GM12878 (cell line): ENCODE data around the gene NCBP3. TPM values are rescaled to one million over a fixed set of nuclear protein-coding genes. Genes with fewer than 3 reads are reported as not detected.

ENCODE experiments used
- ATAC-seq: fragments of 200-7000 bp; cut with Tn5 transposase; 3 replicates; pipeline ENCODE4 v1.9.1; 2020; ENCODE audit warnings: mild to moderate bottlenecking, moderate library complexity
- BruUV-seq: library from RNA; stranded (reverse); fragments of 400-500 nt; replicated peaks from 2 replicates; lab custom pipeline; 2021; lab: Mats Ljungman, UMichigan
- CTCF ChIA-PET: fragments of 300-600 bp; sonication (Branson Sonifier 250); formaldehyde crosslinking; extraction: SDS; loops from one replicate; lab custom pipeline; 2021; ENCODE audit warnings: inconsistent platforms; lab: Yijun Ruan, JAX
- POLR2A ChIA-PET: fragments of 350-600 bp; formaldehyde crosslinking; extraction: SDS; loops from one replicate; lab custom pipeline; 2021; ENCODE audit warnings: inconsistent platforms; lab: Charles Lee
- RAD21 ChIA-PET: fragments of 300-600 bp; sonication (Branson Sonifier 250); formaldehyde crosslinking; loops from one replicate; lab custom pipeline; 2023; ENCODE audit warnings: antibody characterized with exemption; ENCODE audit not compliant: unreplicated experiment; lab: Charles Lee
- SMC1A ChIA-PET: fragments of 300-600 bp; sonication (Branson Sonifier 250); formaldehyde crosslinking; loops from one replicate; lab custom pipeline; 2023; ENCODE audit not compliant: unreplicated experiment, uncharacterized antibody; lab: Charles Lee
- DNase-seq: peaks from one replicate; pipeline ENCODE4 v3.0.0-alpha.2; 2011; ENCODE audit warnings: low read depth, low spot score
- FAIRE-seq: peaks from 3 replicates; lab custom pipeline; 2011; peaks lifted over from hg19 to GRCh38; lab: Jason Lieb, UNC
- H2AFZ ChIP-seq: 2 replicates; pipeline ENCODE4 v1.6.0; 2011; ENCODE audit warnings: low read depth, low read length, control low read depth; ENCODE audit not compliant: control insufficient read depth
- H3K27ac ChIP-seq: 2 replicates; pipeline ENCODE4 v1.5.1; 2011; ENCODE audit warnings: control low read depth; ENCODE audit not compliant: control insufficient read depth, insufficient read depth
- H3K27me3 ChIP-seq, 2 experiments: replicated peaks in 1 of 2; 2 replicates each; pipeline versions ENCODE4 v1.6.0 to v1.6.1; 2011; ENCODE audit warnings: low read length in 1 of 2; ENCODE audit not compliant: control insufficient read depth in 2 of 2, insufficient read depth in 2 of 2
- H3K36me3 ChIP-seq, 2 experiments: 2 replicates each; pipeline ENCODE4 v1.5.1; 2011; ENCODE audit warnings: low read length in 1 of 2; ENCODE audit not compliant: control insufficient read depth in 2 of 2, insufficient read depth in 2 of 2
- H3K4me1 ChIP-seq: 2 replicates; pipeline ENCODE4 v1.6.1; 2011; ENCODE audit warnings: mild to moderate bottlenecking, low read length, moderate library complexity, mixed read lengths; ENCODE audit not compliant: control insufficient read depth, insufficient read depth
- H3K4me2 ChIP-seq: 2 replicates; pipeline ENCODE4 v1.6.0; 2011; ENCODE audit warnings: control low read depth; ENCODE audit not compliant: control insufficient read depth, insufficient read depth
- H3K4me3 ChIP-seq: fragments of 200-600 bp; sonication (generic); 2 replicates; pipeline ENCODE4 v1.5.1; 2016
- H3K79me2 ChIP-seq: 2 replicates; pipeline ENCODE4 v1.6.0; 2011; ENCODE audit warnings: low read length; ENCODE audit not compliant: control insufficient read depth, insufficient read depth
- H3K9ac ChIP-seq: 2 replicates; pipeline ENCODE4 v1.8.0; 2011; ENCODE audit warnings: low read length, control low read depth, mixed read lengths; ENCODE audit not compliant: control insufficient read depth, insufficient read depth
- H3K9me3 ChIP-seq: replicated peaks from 3 replicates; pipeline ENCODE4 v1.5.1; 2011; ENCODE audit warnings: mild to moderate bottlenecking, low read length; ENCODE audit not compliant: control insufficient read depth, insufficient read depth
- H4K20me1 ChIP-seq: 2 replicates; pipeline ENCODE4 v1.6.0; 2011; ENCODE audit not compliant: control insufficient read depth, insufficient read depth
- ATF2 ChIP-seq: IDR thresholded peaks from 2 replicates; pipeline ENCODE4 v1.6.1; 2012; ENCODE audit warnings: low read length, inconsistent platforms
- BMI1 ChIP-seq: fragments of 450-650 bp; IDR thresholded peaks from 2 replicates; pipeline ENCODE4 v1.6.1; 2016; ENCODE audit warnings: mild to moderate bottlenecking, moderate library complexity, borderline replicate concordance
- CREM ChIP-seq: IDR thresholded peaks from 2 replicates; pipeline ENCODE4 v1.6.1; 2014; ENCODE audit warnings: antibody characterized with exemption, low read depth
- FOXK2 ChIP-seq: fragments of 450-650 bp; IDR thresholded peaks from 2 replicates; pipeline ENCODE4 v1.6.1; 2017; ENCODE audit warnings: mild to moderate bottlenecking, moderate library complexity
- HDGF ChIP-seq: fragments of 450-650 bp; IDR thresholded peaks from 2 replicates; pipeline ENCODE4 v1.6.1; 2016; ENCODE audit warnings: antibody characterized with exemption
- IKZF1 ChIP-seq: fragments of 450-650 bp; conservative IDR thresholded peaks from 2 replicates; pipeline ENCODE4 v1.6.1; 2017; ENCODE audit warnings: antibody characterized with exemption, mild to moderate bottlenecking
- IKZF2 ChIP-seq, 2 experiments: fragments of 450-650 bp; IDR thresholded peaks; 2 replicates each; pipeline ENCODE4 v1.6.1; 2017; ENCODE audit warnings: mild to moderate bottlenecking in 2 of 2, moderate library complexity in 2 of 2
- IRF5 ChIP-seq: fragments of 450-650 bp; IDR thresholded peaks from 2 replicates; pipeline ENCODE4 v1.6.1; 2017; ENCODE audit warnings: borderline replicate concordance
- NFYB ChIP-seq: IDR thresholded peaks from 2 replicates; pipeline ENCODE4 v1.6.1; 2011; ENCODE audit warnings: low read depth, mild to moderate bottlenecking, low read length, improper control_type of control experiment, moderate library complexity; ENCODE audit not compliant: insufficient read depth
- POU2F2 ChIP-seq: IDR thresholded peaks from 3 replicates; pipeline ENCODE4 v1.6.1; 2011; ENCODE audit warnings: low read depth, mild to moderate bottlenecking, low read length, borderline replicate concordance
- PRDM15 ChIP-seq: fragments of 450-650 bp; formaldehyde crosslinking; IDR thresholded peaks from 2 replicates; pipeline ENCODE4 v1.4.0; 2020; ENCODE audit warnings: mild to moderate bottlenecking, moderate library complexity
- SIN3A ChIP-seq: IDR thresholded peaks from 2 replicates; pipeline ENCODE4 v1.6.1; 2012; ENCODE audit warnings: low read depth, low read length, improper control_type of control experiment
- SREBF2 ChIP-seq: IDR thresholded peaks from 2 replicates; pipeline ENCODE4 v1.6.1; 2012; ENCODE audit warnings: mild to moderate bottlenecking, low read length
- STAT3 ChIP-seq: IDR thresholded peaks from 2 replicates; pipeline ENCODE4 v1.6.1; 2011; ENCODE audit warnings: low read depth, low read length, improper control_type of control experiment
- TCF12 ChIP-seq: IDR thresholded peaks from 2 replicates; pipeline ENCODE4 v1.6.1; 2011; ENCODE audit warnings: low read depth, mild to moderate bottlenecking, low read length
- ZBED1 ChIP-seq: IDR thresholded peaks from 2 replicates; pipeline ENCODE4 v1.6.1; 2016; ENCODE audit warnings: borderline replicate concordance
- ZNF217 ChIP-seq: fragments of 450-650 bp; IDR thresholded peaks from 2 replicates; pipeline ENCODE4 v1.6.1; 2017; ENCODE audit warnings: antibody characterized with exemption, mild to moderate bottlenecking
- WGBS: methylation state at CpG from one replicate; pipeline ENCODE4 v1.1.6; 2016; ENCODE audit warnings: low lambda C conversion rate; ENCODE audit not compliant: insufficient replicate concordance, insufficient coverage; ENCODE audit errors: missing lambda C conversion rate; 5-methylcytosine and 5-hydroxymethylcytosine counted together
- in situ Hi-C: fragments of 300-500 bp; cut with MboI; formaldehyde crosslinking; loops from 9 replicates; pipeline ENCODE4 v1.14.3; 2018; ENCODE audit warnings: mixed read lengths
- intact Hi-C: fragments of 100-400 bp; cut with micrococcal nuclease; formaldehyde crosslinking; loops from one replicate; pipeline ENCODE4 v1.14.2; 2022; ENCODE audit not compliant: unreplicated experiment
- polyA plus RNA-seq, 11 experiments: library from polyadenylated mRNA; depleted of rRNA in 4 of 11; unstranded in 6 of 11; stranded (reverse) in 5 of 11; fragments of >200 nt; fragmentation: Nextera tagmentation in 4 of 11; fragmentation: Illumina TruSeq in 1 of 11; extraction: Ambion mirVana in 4 of 11; extraction: Trizol in 1 of 11; gene quantifications; 1 replicate in 1 of 11; 2 replicates in 10 of 11; pipeline versions ENCODE4 v1.2.1 to v1.2.3, GENCODE V29; 2011 to 2016; ENCODE audit warnings: inconsistent platforms in 2 of 11, missing spikeins in 2 of 11, low read depth in 1 of 11
- total RNA-seq, 4 experiments: library from RNA; depleted of rRNA in 3 of 4; stranded (reverse); fragments of >200 nt in 3 of 4; fragmentation: Illumina TruSeq in 1 of 4; extraction: Trizol in 1 of 4; gene quantifications; 2 replicates each; pipeline versions ENCODE4 v1.2.1 to v1.2.3, GENCODE V29; 2013 to 2021

NCBP3 gene
- total and polyA plus RNA-seq, 10 of the 15 experiments (the other 5 are each of a cell fraction or from before 2014, with no cell fraction given) = 5.2 to 32.0 (median 23.2) TPM

GRCh38 chr17:3857261-3858105, 11.4 kb upstream of the NCBP3 start:
- Histone ChIP-seq H3K27me3 (no peaks in the 10 kb centered on the region; a peak in 1 of 4 replicates), H2AFZ (no peak overlapping the region), H4K20me1 (no peaks in the 10 kb centered on the region), H3K9ac (no peak overlapping the region), H3K27ac (no peak overlapping the region), H3K9me3 (no peaks in the 10 kb centered on the region), H3K4me2 (no peak overlapping the region), H3K36me3 (no peaks in the 10 kb centered on the region), H3K4me1 (no peaks in the 10 kb centered on the region), H3K79me2 (no peaks in the 10 kb centered on the region), H3K4me3 (no peak overlapping the region)
- no peak for FAIRE-seq
- ChIA-PET SMC1A (interaction anchor here (1.3 to 1.5 kb wide), 3 partner anchors 11 to 216 kb away, joined by 3 to 7 read pairs (median 3); partner anchors contain the start of gene NCBP3), RAD21 (interaction anchor here (1.3 kb wide), 1 partner anchor 30 kb away, joined by 5 read pairs; no protein-coding TSS in a partner anchor), POLR2A (interaction anchor here (0.5 to 1.1 kb wide), 2 partner anchors 95 to 120 kb away, joined by 4 to 5 read pairs; no protein-coding TSS in a partner anchor), CTCF (interaction anchor here (0.8 to 3.2 kb wide), 4 partner anchors 11 to 120 kb away, joined by 3 to 11 read pairs (median 8); partner anchors contain the start of gene NCBP3)
- BruUV-seq = no TSS peak
- 23% methylated on average over 14 of the region's 16 CpGs for WGBS
- DNase-seq = no peak
- ATAC-seq = no peak
- TF ChIP-seq BMI1 (no peak), TCF12 (no peak), HDGF (no peak), ATF2 (no peak), ZBED1 (no peak), FOXK2 (no peak), NFYB (no peak), SREBF2 (no peak), IKZF1 (no peak), SIN3A (no peak), IKZF2 (IDR thresholded peaks at IDR 0.05) (no peak), CREM (no peak), STAT3 (no peak), ZNF217 (no peak), IRF5 (no peak), PRDM15 (no peak), POU2F2 (no peak)
- intact Hi-C loops = no loop called here
- in situ Hi-C loops = no loop called here
